Colonic mucosa (tissue), 4 donors: ENCODE measurements around the gene BMPR2. TPM values are rescaled to one million over a fixed set of nuclear protein-coding genes. Genes with fewer than 3 reads are reported as not detected.
A peak's percentile ranks its signal among the peaks of the same experiment; 100 is the strongest.
"Not testable (repeated sequence)": the region's sequence is repeated elsewhere in the genome, so short reads cannot be mapped to it uniquely, and the experiment has no call there.

Source experiments
- DNase-seq: peaks from one replicate; pipeline ENCODE4 v3.0.0-alpha.2; 2020
- H3K27ac ChIP-seq: fragments of 200-600 bp; one replicate; pipeline ENCODE4 v1.8.0; 2021
- H3K27me3 ChIP-seq: fragments of 200-600 bp; one replicate; pipeline ENCODE4 v1.8.0; 2021
- H3K36me3 ChIP-seq: fragments of 200-600 bp; one replicate; pipeline ENCODE4 v1.8.0; 2021
- H3K4me1 ChIP-seq: fragments of 200-600 bp; one replicate; pipeline ENCODE4 v1.8.0; 2021; ENCODE audit warnings: mild to moderate bottlenecking
- H3K4me3 ChIP-seq: fragments of 200-600 bp; one replicate; pipeline ENCODE4 v1.8.0; 2021
- H3K9ac ChIP-seq, 2 donors: one replicate each; pipeline ENCODE4 v1.7.0; 2013; ENCODE audit warnings: control low read depth in 2 of 2, low read depth in 2 of 2, low read length in 2 of 2
- H3K9me3 ChIP-seq: fragments of 200-600 bp; one replicate; pipeline ENCODE4 v1.8.0; 2021
- CTCF ChIP-seq: fragments of 200-600 bp; IDR thresholded peaks from one replicate; pipeline ENCODE4 v1.8.0; 2022; ENCODE audit warnings: antibody characterized with exemption, mild to moderate bottlenecking
- intact Hi-C: fragments of 100-400 bp; cut with DNase I; formaldehyde crosslinking; loops from one replicate; pipeline ENCODE4 v1.14.1; 2022
- total RNA-seq, 2 donors: library from RNA; stranded (reverse); fragmentation: NEBNext Ultra II Directional in 1 of 2; extraction: Animal tissue kit (Norgen Biotek cat#: 25700) in 1 of 2; gene quantifications; one replicate each; pipeline ENCODE4 v1.2.1, GENCODE V29; 2021
- donor health status: healthy.
- donor health status: DM: no; HTN: no; CAD: no.
- donor health status: DM: no; HTN: no; CAD: no.

The BMPR2 gene
- total RNA-seq, 2 donors from 2014 or later = 23.0 to 44.7 TPM

GRCh38 chr2:202429164-202429980 lies 53.2 kb downstream of the BMPR2 start:
- Histone ChIP-seq H3K27ac (peak overlapping the region; percentile 21), H3K9ac (no peak overlapping the region), H3K9me3 (no peaks in the 10 kb centered on the region), H3K4me3 (no peak overlapping the region), H3K4me1 (no peaks in the 10 kb centered on the region), H3K36me3 (no peaks in the 10 kb centered on the region), H3K27me3 (no peaks in the 10 kb centered on the region)
- no peak for DNase-seq
- TF ChIP-seq CTCF = no peak
- intact Hi-C loops = no loop called here

GRCh38 chr2:202432776-202433175 lies 56.6 kb downstream of the BMPR2 start:
- TF ChIP-seq CTCF = no peak
- Histone ChIP-seq H3K4me3 (no peak overlapping the region), H3K27me3 (no peaks in the 10 kb centered on the region), H3K36me3 (no peaks in the 10 kb centered on the region), H3K9ac (no peak overlapping the region), H3K4me1 (no peaks in the 10 kb centered on the region), H3K27ac (no peak overlapping the region), H3K9me3 (no peaks in the 10 kb centered on the region)
- DNase-seq = no peak
- intact Hi-C loops = no loop called here

GRCh38 chr2:202434472-202434871 lies 58.3 kb downstream of the BMPR2 start:
- DNase-seq = no peak
- H3K9me3 ChIP-seq = no peaks in the 10 kb centered on the region
- intact Hi-C loops = no loop called here

GRCh38 chr2:202436626-202437025 lies 60.5 kb downstream of the BMPR2 start:
- H3K27ac ChIP-seq = no peak overlapping the region
- H3K36me3 ChIP-seq = no peaks in the 10 kb centered on the region
- H3K4me1 ChIP-seq = no peaks in the 10 kb centered on the region
- TF ChIP-seq CTCF = no peak
- no peaks in the 10 kb centered on the region for H3K9me3 ChIP-seq
- no peak overlapping the region for H3K9ac ChIP-seq
- intact Hi-C loops = no loop called here
- H3K27me3 ChIP-seq = no peaks in the 10 kb centered on the region
- no peak for DNase-seq
- no peak overlapping the region for H3K4me3 ChIP-seq

More at GRCh38 chr2:202434472-202434871, 58.3 kb downstream of the BMPR2 start:
- no peak overlapping the region for H3K27ac ChIP-seq
- no peak overlapping the region for H3K4me3 ChIP-seq
- H3K4me1 ChIP-seq = no peaks in the 10 kb centered on the region
- no peaks in the 10 kb centered on the region for H3K36me3 ChIP-seq
- no peak overlapping the region for H3K9ac ChIP-seq
- H3K27me3 ChIP-seq = no peaks in the 10 kb centered on the region
- no peak for TF ChIP-seq CTCF

- H3K36me3 ChIP-seq, DNase-seq, H3K4me1 ChIP-seq, intact Hi-C loops, H3K9ac ChIP-seq, H3K9me3 ChIP-seq, H3K4me3 ChIP-seq, H3K27ac ChIP-seq, H3K27me3 ChIP-seq: not testable (repeated sequence)
These were observed 64.0 kb downstream of the BMPR2 start for GRCh38 chr2:202440117-202440516.

- Histone ChIP-seq H3K9me3 (no peaks in the 10 kb centered on the region), H3K27me3 (no peaks in the 10 kb centered on the region), H3K4me1 (no peaks in the 10 kb centered on the region), H3K36me3 (no peaks in the 10 kb centered on the region), H3K9ac (no peak overlapping the region), H3K4me3 (no peak overlapping the region), H3K27ac (no peak overlapping the region)
- intact Hi-C loops = no loop called here
- no peak for TF ChIP-seq CTCF
- no peak for DNase-seq
These were observed 66.8 kb downstream of the BMPR2 start for GRCh38 chr2:202442882-202443281.
